ENCODE data around the gene CWC27. TPM values are rescaled to one million over a fixed set of nuclear protein-coding genes. Genes with fewer than 3 reads are reported as not detected.

Gene CWC27
- total RNA-seq, 1 donor from 2014 or later, result 56.6 TPM

DNA sequence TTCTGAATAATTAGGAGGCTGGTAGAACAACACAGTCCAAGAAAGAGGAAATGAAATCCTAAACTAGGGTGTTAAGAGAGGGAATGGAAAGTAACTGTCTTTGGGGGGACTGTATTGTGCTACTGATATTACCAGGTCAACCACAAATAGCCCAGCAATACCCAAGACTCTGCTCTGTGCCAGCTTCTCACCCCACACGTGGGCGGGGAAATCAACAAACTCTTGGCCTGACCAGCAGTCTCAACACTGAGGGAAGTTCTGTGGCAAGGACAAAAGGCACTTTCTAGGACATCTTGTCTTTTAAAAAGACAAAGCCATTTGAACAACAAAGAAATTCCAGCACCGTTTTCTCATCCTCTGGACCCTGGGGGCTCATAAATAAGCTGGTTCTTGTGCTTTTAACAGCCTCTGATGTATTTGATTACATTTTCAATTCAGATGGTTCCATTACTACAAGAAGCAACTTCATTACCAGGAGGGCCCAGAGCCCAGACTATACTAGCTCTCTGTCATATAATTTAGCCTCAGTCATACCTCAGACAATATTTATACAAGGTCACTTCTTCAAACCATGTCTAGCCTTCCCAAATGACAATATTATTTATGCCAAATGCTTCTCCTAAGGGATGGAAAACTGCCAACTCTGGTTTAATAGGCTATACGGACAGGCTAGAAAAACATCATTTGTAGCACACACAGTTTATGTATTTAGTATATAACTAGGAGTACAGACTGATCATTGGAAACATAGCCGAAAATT, 297.8 kb downstream of the CWC27 start:
- no peak overlapping the region for H3K9ac ChIP-seq
- H3K79me2 ChIP-seq (ENCODE audit: low read depth), result no peaks in the 10 kb centered on the region
- no peaks in the 10 kb centered on the region for H3F3A ChIP-seq (ENCODE audit: low read depth)
- Mint-ChIP-seq H3K27ac (no peak overlapping the region), H3K27me3 (ENCODE audit: insufficient read depth, low read depth) (peaks cover 2% of the 10 kb centered on the region), H3K4me3 (no peak overlapping the region), H3K9me3 (no peaks in the 10 kb centered on the region), H3K4me1 (peaks cover 3% of the 10 kb centered on the region), H3K36me3 (no peaks in the 10 kb centered on the region)
- no peak overlapping the region for H3K4me3 ChIP-seq
- H4K20me1 ChIP-seq (ENCODE audit: low read depth), result no peaks in the 10 kb centered on the region
- H3K9me3 ChIP-seq (ENCODE audit: low read depth), result no peaks in the 10 kb centered on the region
- H3K4me1 ChIP-seq, result peaks cover 23% of the 10 kb centered on the region
- no peak overlapping the region for H3K4me2 ChIP-seq
- H3K27ac ChIP-seq, result no peak overlapping the region
- DNase-seq (ENCODE audit: low spot score), result peak; percentile 24
- TF ChIP-seq, protein P1, sequence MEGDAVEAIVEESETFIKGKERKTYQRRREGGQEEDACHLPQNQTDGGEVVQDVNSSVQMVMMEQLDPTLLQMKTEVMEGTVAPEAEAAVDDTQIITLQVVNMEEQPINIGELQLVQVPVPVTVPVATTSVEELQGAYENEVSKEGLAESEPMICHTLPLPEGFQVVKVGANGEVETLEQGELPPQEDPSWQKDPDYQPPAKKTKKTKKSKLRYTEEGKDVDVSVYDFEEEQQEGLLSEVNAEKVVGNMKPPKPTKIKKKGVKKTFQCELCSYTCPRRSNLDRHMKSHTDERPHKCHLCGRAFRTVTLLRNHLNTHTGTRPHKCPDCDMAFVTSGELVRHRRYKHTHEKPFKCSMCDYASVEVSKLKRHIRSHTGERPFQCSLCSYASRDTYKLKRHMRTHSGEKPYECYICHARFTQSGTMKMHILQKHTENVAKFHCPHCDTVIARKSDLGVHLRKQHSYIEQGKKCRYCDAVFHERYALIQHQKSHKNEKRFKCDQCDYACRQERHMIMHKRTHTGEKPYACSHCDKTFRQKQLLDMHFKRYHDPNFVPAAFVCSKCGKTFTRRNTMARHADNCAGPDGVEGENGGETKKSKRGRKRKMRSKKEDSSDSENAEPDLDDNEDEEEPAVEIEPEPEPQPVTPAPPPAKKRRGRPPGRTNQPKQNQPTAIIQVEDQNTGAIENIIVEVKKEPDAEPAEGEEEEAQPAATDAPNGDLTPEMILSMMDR (IDR thresholded peaks at IDR 0.05), result no peak
- no peak for TF ChIP-seq EZH2 (IDR thresholded peaks at IDR 0.05)
- no peak for TF ChIP-seq EZH2phosphoT487 (IDR thresholded peaks at IDR 0.05)
- H3K36me3 ChIP-seq, result no peaks in the 10 kb centered on the region
- no peaks in the 10 kb centered on the region for H3K27me3 ChIP-seq
- H2AFZ ChIP-seq (replicated peaks), result no peak overlapping the region

DNA sequence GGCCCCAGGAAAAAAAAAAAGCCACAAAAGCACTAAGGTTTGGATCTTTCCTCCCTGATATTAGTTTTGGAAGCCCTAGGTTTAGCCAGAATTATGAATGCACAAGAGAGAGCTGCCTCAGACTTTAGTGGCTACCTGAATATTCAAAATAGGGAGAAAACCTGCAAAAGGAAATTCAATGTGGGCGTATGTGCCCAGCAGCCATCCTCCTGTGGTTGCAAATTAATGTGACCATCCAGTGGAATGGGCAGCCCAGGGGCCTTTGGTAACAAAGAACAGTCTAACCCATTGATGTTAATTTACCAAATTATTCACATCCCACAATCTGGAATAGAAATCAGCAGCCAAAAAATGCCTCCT, 298.4 kb downstream of the CWC27 start:
- Histone ChIP-seq H3K4me1 (peaks cover 23% of the 10 kb centered on the region), H3F3A (ENCODE audit: low read depth) (no peaks in the 10 kb centered on the region), H3K9me3 (ENCODE audit: low read depth) (no peaks in the 10 kb centered on the region), H3K4me2 (no peak overlapping the region), H3K9ac (no peak overlapping the region), H4K20me1 (ENCODE audit: low read depth) (no peaks in the 10 kb centered on the region), H2AFZ (replicated peaks) (no peak overlapping the region), H3K79me2 (ENCODE audit: low read depth) (no peaks in the 10 kb centered on the region), H3K36me3 (no peaks in the 10 kb centered on the region), H3K27me3 (no peaks in the 10 kb centered on the region), H3K4me3 (no peak overlapping the region), H3K27ac (no peak overlapping the region)
- Mint-ChIP-seq H3K27ac (no peak overlapping the region), H3K9me3 (no peaks in the 10 kb centered on the region), H3K4me1 (peaks cover 3% of the 10 kb centered on the region), H3K4me3 (no peak overlapping the region), H3K36me3 (no peaks in the 10 kb centered on the region), H3K27me3 (ENCODE audit: insufficient read depth, low read depth) (peaks cover 2% of the 10 kb centered on the region)
- no peak for DNase-seq (ENCODE audit: low spot score)
- TF ChIP-seq, protein P1 (IDR thresholded peaks at IDR 0.05), result no peak
- TF ChIP-seq EZH2 (IDR thresholded peaks at IDR 0.05) (no peak), EZH2phosphoT487 (IDR thresholded peaks at IDR 0.05) (no peak)

Other genes with a start within 250 kb of the CWC27 start
- 10.4 and 17.8 TPM in 2 replicates for gene SHISAL2B, start 78.4 kb upstream of the CWC27 start, total RNA-seq (ENCODE audit: low replicate concordance)
- 26.1 and 37.9 TPM in 2 replicates for gene SREK1IP1, start 239 bp upstream of the CWC27 start, total RNA-seq (ENCODE audit: low replicate concordance)